Skeletal muscle tissue (tissue), 4 donors: ENCODE data around the gene NAP1L1. TPM values are rescaled to one million over a fixed set of nuclear protein-coding genes. Genes with fewer than 3 reads are reported as not detected.

ENCODE experiments used
- H3K27ac ChIP-seq: one replicate; pipeline ENCODE4 v1.7.0; 2013; ENCODE audit warnings: mild to moderate bottlenecking, low read depth, low read length, inconsistent platforms
- H3K27me3 ChIP-seq, 3 donors: one replicate each; pipeline ENCODE4 v1.7.0; 2013; ENCODE audit warnings: low read length in 3 of 3; ENCODE audit not compliant: control insufficient read depth in 3 of 3, insufficient read depth in 3 of 3
- H3K36me3 ChIP-seq, 3 donors: one replicate each; pipeline ENCODE4 v1.7.0; 2013; ENCODE audit warnings: low read length in 3 of 3; ENCODE audit not compliant: control insufficient read depth in 3 of 3, insufficient read depth in 3 of 3
- H3K4me1 ChIP-seq, 3 donors: one replicate each; pipeline ENCODE4 v1.7.0; 2013; ENCODE audit warnings: low read length in 3 of 3, mild to moderate bottlenecking in 3 of 3; ENCODE audit not compliant: control insufficient read depth in 3 of 3, insufficient read depth in 3 of 3
- H3K4me3 ChIP-seq, 3 donors: one replicate each; pipeline ENCODE4 v1.7.0; 2013; ENCODE audit warnings: low read length in 3 of 3
- H3K9ac ChIP-seq, 3 donors: one replicate each; pipeline ENCODE4 v1.7.0; 2013; ENCODE audit warnings: low read length in 3 of 3, mild to moderate bottlenecking in 3 of 3, moderate library complexity in 2 of 3, low read depth in 1 of 3
- H3K9me3 ChIP-seq, 3 donors: one replicate each; pipeline ENCODE4 v1.7.0; 2013; ENCODE audit warnings: low read length in 3 of 3; ENCODE audit not compliant: control insufficient read depth in 3 of 3
- total RNA-seq: library from RNA; depleted of rRNA; stranded (reverse); fragments of >200 nt; gene quantifications from one replicate; pipeline ENCODE4 v1.2.3, GENCODE V29; 2014
- donor health status: Osteomylitis.

NAP1L1 gene, protein sequence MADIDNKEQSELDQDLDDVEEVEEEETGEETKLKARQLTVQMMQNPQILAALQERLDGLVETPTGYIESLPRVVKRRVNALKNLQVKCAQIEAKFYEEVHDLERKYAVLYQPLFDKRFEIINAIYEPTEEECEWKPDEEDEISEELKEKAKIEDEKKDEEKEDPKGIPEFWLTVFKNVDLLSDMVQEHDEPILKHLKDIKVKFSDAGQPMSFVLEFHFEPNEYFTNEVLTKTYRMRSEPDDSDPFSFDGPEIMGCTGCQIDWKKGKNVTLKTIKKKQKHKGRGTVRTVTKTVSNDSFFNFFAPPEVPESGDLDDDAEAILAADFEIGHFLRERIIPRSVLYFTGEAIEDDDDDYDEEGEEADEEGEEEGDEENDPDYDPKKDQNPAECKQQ
- total RNA-seq: 130 TPM

- Histone ChIP-seq H3K9ac (peak within 1 kb of the TSS; percentile 93 to 94 (median 93)), H3K27ac (peak within 1 kb of the TSS; percentile 97), H3K36me3 (no peaks in the 10 kb centered on the region), H3K9me3 (no peaks in the 10 kb centered on the region), H3K27me3 (no peaks in the 10 kb centered on the region), H3K4me1 (peaks cover 10 to 13% (median 11%) of the 10 kb centered on the region in 3 donors), H3K4me3 (peak within 1 kb of the TSS; percentile 69 to 89 (median 83))
Observed at GRCh38 chr12:76083904-76084862, at the start of gene NAP1L1. NAP1L1 (minus strand) TSS chr12:76084685; CDS start chr12:76074219, 10,466 bp downstream.

DNA sequence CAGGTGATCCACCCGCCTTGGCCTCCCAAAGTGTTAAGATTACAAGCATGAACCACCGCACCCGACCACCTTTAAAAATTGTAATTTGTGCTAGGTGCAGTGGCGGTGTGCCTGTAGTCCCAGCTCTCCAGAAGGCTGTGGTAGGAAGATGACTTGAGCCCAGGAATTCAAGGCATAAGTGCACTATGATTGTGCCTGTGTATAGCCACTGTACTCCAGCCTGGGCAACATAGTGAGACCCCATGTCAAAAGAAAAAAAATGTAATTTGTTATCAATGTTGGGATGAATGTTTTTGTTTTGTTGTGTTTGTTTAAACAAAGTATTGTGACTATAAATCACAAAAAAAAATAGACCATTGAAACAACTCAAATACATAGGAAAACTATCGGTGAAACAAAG, 43.1 kb upstream of the NAP1L1 start:
- H3K27ac ChIP-seq: no peak overlapping the region
- no peaks in the 10 kb centered on the region for H3K4me1 ChIP-seq
- no peaks in the 10 kb centered on the region for H3K36me3 ChIP-seq
- no peaks in the 10 kb centered on the region for H3K27me3 ChIP-seq
- no peak overlapping the region for H3K9ac ChIP-seq
- no peaks in the 10 kb centered on the region for H3K9me3 ChIP-seq
- H3K4me3 ChIP-seq: no peak overlapping the region

DNA sequence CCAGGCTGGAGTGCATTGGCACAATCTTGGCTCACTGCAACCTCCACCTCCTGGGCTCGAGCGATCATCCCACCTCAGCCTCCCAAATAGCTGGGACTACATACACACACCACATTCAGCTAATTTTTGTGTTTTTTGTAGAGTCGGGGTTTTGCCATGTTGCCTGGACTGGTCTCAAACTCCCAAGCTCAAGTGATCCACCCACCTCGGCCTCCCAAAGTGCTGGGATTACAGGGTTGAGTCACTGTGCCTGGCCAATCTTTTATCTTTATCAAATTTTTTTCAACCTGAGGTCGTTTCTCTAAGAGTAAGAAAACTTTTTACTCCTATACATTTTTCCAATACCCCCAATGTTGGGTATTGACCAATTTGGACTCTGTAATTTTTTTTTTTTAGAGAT, 40.0 kb upstream of the NAP1L1 start:
- no peak overlapping the region for H3K27ac ChIP-seq
- no peaks in the 10 kb centered on the region for H3K9me3 ChIP-seq
- H3K9ac ChIP-seq: no peak overlapping the region
- H3K27me3 ChIP-seq: no peaks in the 10 kb centered on the region
- no peaks in the 10 kb centered on the region for H3K36me3 ChIP-seq
- no peaks in the 10 kb centered on the region for H3K4me1 ChIP-seq
- no peak overlapping the region for H3K4me3 ChIP-seq

DNA sequence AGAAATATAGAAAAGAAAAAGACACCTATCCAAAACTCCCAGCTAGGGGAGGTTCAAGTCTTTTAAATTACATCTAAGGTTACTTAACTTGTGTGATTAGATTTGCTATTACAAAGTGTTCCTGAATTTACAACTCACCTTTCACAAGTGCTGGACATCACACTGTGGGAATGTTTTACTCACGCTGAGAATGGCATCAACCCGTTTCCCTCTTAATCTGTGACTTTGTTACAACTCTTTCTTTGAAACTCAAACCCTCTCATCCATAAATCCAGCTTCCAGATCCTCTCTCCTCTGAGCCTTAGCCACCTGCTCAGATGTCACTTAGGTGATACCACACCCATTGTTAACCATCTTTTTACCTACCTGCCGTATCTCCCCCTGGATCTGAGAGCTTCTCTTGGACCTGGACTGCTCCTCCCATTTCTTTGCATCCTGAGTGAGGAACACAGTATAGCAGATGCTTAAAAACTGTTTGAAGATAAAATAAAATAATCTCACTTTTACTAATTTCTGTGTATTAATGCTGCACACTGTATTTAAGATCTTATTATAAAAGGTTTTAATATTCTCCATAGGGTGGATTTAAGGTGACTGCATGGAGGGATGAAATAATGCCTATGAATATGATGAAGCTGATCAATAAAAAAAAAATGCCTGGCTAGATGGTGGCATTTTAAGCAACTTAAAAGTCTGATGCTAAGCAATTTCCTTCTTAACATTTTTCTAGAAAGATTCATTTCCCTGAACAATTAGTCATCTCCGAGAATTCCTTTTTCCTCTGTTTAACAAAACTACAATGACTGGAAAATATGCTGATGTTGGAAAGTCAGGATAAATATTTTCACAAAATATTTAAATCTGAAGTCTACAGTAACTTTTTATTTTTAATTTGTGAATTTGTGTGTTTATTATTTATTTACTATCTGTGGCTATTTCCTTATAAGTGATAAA, 39.1 kb upstream of the NAP1L1 start:
- Histone ChIP-seq H3K4me3 (no peak overlapping the region), H3K4me1 (no peaks in the 10 kb centered on the region), H3K9me3 (no peaks in the 10 kb centered on the region), H3K27ac (no peak overlapping the region), H3K9ac (no peak overlapping the region), H3K36me3 (no peaks in the 10 kb centered on the region), H3K27me3 (no peaks in the 10 kb centered on the region)

- Histone ChIP-seq H3K4me1 (no peaks in the 10 kb centered on the region), H3K9ac (no peak overlapping the region), H3K9me3 (no peaks in the 10 kb centered on the region), H3K36me3 (no peaks in the 10 kb centered on the region), H3K27me3 (no peaks in the 10 kb centered on the region), H3K4me3 (no peak overlapping the region), H3K27ac (no peak overlapping the region)
Observed at GRCh38 chr12:76119887-76120286, 35.4 kb upstream of the NAP1L1 start.

GRCh38 chr12:76117751-76118150, 33.3 kb upstream of the NAP1L1 start:
- no peaks in the 10 kb centered on the region for H3K9me3 ChIP-seq
- no peaks in the 10 kb centered on the region for H3K4me1 ChIP-seq
- H3K27me3 ChIP-seq: no peaks in the 10 kb centered on the region
- no peak overlapping the region for H3K27ac ChIP-seq
- no peak overlapping the region for H3K4me3 ChIP-seq
- H3K9ac ChIP-seq: no peak overlapping the region
- H3K36me3 ChIP-seq: no peaks in the 10 kb centered on the region

- no peak overlapping the region for H3K27ac ChIP-seq
- no peak overlapping the region for H3K4me3 ChIP-seq
- no peak overlapping the region for H3K9ac ChIP-seq
- no peaks in the 10 kb centered on the region for H3K4me1 ChIP-seq
- H3K27me3 ChIP-seq: no peaks in the 10 kb centered on the region
- no peaks in the 10 kb centered on the region for H3K9me3 ChIP-seq
- H3K36me3 ChIP-seq: no peaks in the 10 kb centered on the region
Observed at GRCh38 chr12:76117067-76117691, 32.7 kb upstream of the NAP1L1 start.

GRCh38 chr12:76113800-76114757, 29.6 kb upstream of the NAP1L1 start:
- Histone ChIP-seq H3K4me1 (no peaks in the 10 kb centered on the region), H3K27me3 (no peaks in the 10 kb centered on the region), H3K27ac (no peak overlapping the region)

More at GRCh38 chr12:76113800-76114757, 29.6 kb upstream of the NAP1L1 start:
- Histone ChIP-seq H3K4me3 (no peak overlapping the region), H3K9ac (no peak overlapping the region), H3K36me3 (no peaks in the 10 kb centered on the region), H3K9me3 (no peaks in the 10 kb centered on the region)
